WTC11 (cell line): ENCODE results near the gene ZNF470. TPM values are rescaled to one million over a fixed set of nuclear protein-coding genes. Genes with fewer than 3 reads are reported as not detected.
A peak's percentile ranks its signal among the peaks of the same experiment; 100 is the strongest.

Experiments used
- ATAC-seq: fragments of 200-7000 bp; cut with Tn5 transposase; 2 replicates; pipeline ENCODE4 v1.10.0; 2021; ENCODE audit warnings: mild to moderate bottlenecking, moderate library complexity
- CTCF ChIA-PET: fragments of 300-600 bp; sonication (Branson Sonifier 250); formaldehyde crosslinking; loops from one replicate; lab custom pipeline; 2021; ENCODE audit warnings: antibody characterized with exemption; lab: Charles Lee
- POLR2A ChIA-PET: fragments of 350-600 bp; sonication (Branson Sonifier 250); formaldehyde crosslinking; loops from one replicate; lab custom pipeline; 2021; ENCODE audit warnings: antibody characterized with exemption; lab: Charles Lee
- DNase-seq: peaks from one replicate; pipeline ENCODE4 v3.0.0; 2021; ENCODE audit warnings: low spot score
- H3K27ac Mint-ChIP-seq: 2 replicates; pipeline ENCODE4 v1.8.0; 2021; ENCODE audit warnings: mixed read lengths
- H3K27me3 Mint-ChIP-seq: 2 replicates; pipeline ENCODE4 v1.8.0; 2021; ENCODE audit warnings: low read depth, mild to moderate bottlenecking, moderate library complexity, mixed read lengths
- H3K36me3 Mint-ChIP-seq: 2 replicates; pipeline ENCODE4 v1.8.0; 2021; ENCODE audit warnings: mixed read lengths
- H3K4me1 Mint-ChIP-seq: 2 replicates; pipeline ENCODE4 v1.8.0; 2022; ENCODE audit warnings: mixed read lengths
- H3K4me3 Mint-ChIP-seq: 2 replicates; pipeline ENCODE4 v1.8.0; 2021; ENCODE audit warnings: mild to moderate bottlenecking, moderate library complexity, mixed read lengths
- H3K9me3 Mint-ChIP-seq: 2 replicates; pipeline ENCODE4 v1.8.0; 2021; ENCODE audit warnings: mixed read lengths
- CBFB ChIP-seq: sonication (generic); formaldehyde crosslinking; IDR thresholded peaks from 2 replicates; pipeline ENCODE4 v1.8.1; 2022; ENCODE audit warnings: mild to moderate bottlenecking, low read depth, missing genetic modification reagents
- FOXJ3 ChIP-seq: sonication (generic); formaldehyde crosslinking; IDR thresholded peaks from 2 replicates; pipeline ENCODE4 v1.9.0; 2021; ENCODE audit warnings: missing genetic modification reagents, mild to moderate bottlenecking, borderline replicate concordance
- NFATC4 ChIP-seq: fragments of 250-450 bp; sonication (Bioruptor Pico); IDR thresholded peaks from 2 replicates; pipeline ENCODE4 v1.9.0; 2021; ENCODE audit warnings: mild to moderate bottlenecking
- NFYB ChIP-seq: sonication (generic); formaldehyde crosslinking; conservative IDR thresholded peaks from 2 replicates; pipeline ENCODE4 v1.8.0; 2022; ENCODE audit warnings: low read depth, missing genetic modification reagents
- PRRX2 ChIP-seq: fragments of 250-450 bp; sonication (Bioruptor Pico); IDR thresholded peaks from 2 replicates; pipeline ENCODE4 v1.8.0; 2021; ENCODE audit warnings: mild to moderate bottlenecking
- STAT6 ChIP-seq: sonication (generic); formaldehyde crosslinking; conservative IDR thresholded peaks from 2 replicates; pipeline ENCODE4 v1.8.1; 2023; ENCODE audit warnings: mild to moderate bottlenecking, low read depth, missing genetic modification reagents, moderate library complexity
- TEAD1 ChIP-seq: sonication (generic); formaldehyde crosslinking; IDR thresholded peaks from 2 replicates; pipeline ENCODE4 v1.8.0; 2022; ENCODE audit warnings: mild to moderate bottlenecking, missing genetic modification reagents
- TP53 ChIP-seq: sonication (generic); formaldehyde crosslinking; IDR thresholded peaks from 2 replicates; pipeline ENCODE4 v1.8.1; 2023; ENCODE audit warnings: mild to moderate bottlenecking, missing genetic modification reagents
- USF2 ChIP-seq: sonication (generic); formaldehyde crosslinking; IDR thresholded peaks from 2 replicates; pipeline ENCODE4 v1.8.1; 2023; ENCODE audit warnings: mild to moderate bottlenecking, missing genetic modification reagents, moderate library complexity
- ZBTB43 ChIP-seq: sonication (generic); formaldehyde crosslinking; IDR thresholded peaks from 2 replicates; pipeline ENCODE4 v1.8.1; 2023; ENCODE audit warnings: mild to moderate bottlenecking, missing genetic modification reagents
- ZNF512 ChIP-seq: sonication (generic); formaldehyde crosslinking; IDR thresholded peaks from 2 replicates; pipeline ENCODE4 v1.8.1; 2022; ENCODE audit warnings: missing genetic modification reagents, borderline replicate concordance
- total RNA-seq: library from RNA; stranded (reverse); gene quantifications from 3 replicates; pipeline ENCODE4 v1.2.3, GENCODE V29; 2021
- TF ChIP-seq, protein P1 (sequence below): fragments of 250-450 bp; sonication (Bioruptor Pico); IDR thresholded peaks from 2 replicates; pipeline ENCODE4 v1.9.0; 2021; ENCODE audit warnings: mild to moderate bottlenecking

The ZNF470 gene
- total RNA-seq, 1 experiment from 2014 or later: 6.5 TPM

GRCh38 chr19:56566904-56567273 lies 379 bp upstream of the ZNF470 start:
- ChIA-PET POLR2A (no interaction called here), CTCF (interaction anchor here (1.0 kb wide), 1 partner anchor 257 kb away, joined by 3 read pairs; no protein-coding TSS in a partner anchor)
- ATAC-seq (peak; percentile 56), DNase-seq (peak; percentile 44)
- H3K4me1 Mint-ChIP-seq: peaks cover 4% of the 10 kb centered on the region
- H3K36me3 Mint-ChIP-seq: peaks cover 65% of the 10 kb centered on the region
- no peak for TF ChIP-seq CBFB (CRISPR knock-in tag)
- no peak for TF ChIP-seq FOXJ3 (CRISPR knock-in tag)
- peaks cover 65% of the 10 kb centered on the region for H3K9me3 Mint-ChIP-seq
- H3K27ac Mint-ChIP-seq: no peak overlapping the region
- peak overlapping the region; percentile 97 for H3K4me3 Mint-ChIP-seq
- H3K27me3 Mint-ChIP-seq: peaks cover 6% of the 10 kb centered on the region

DNA sequence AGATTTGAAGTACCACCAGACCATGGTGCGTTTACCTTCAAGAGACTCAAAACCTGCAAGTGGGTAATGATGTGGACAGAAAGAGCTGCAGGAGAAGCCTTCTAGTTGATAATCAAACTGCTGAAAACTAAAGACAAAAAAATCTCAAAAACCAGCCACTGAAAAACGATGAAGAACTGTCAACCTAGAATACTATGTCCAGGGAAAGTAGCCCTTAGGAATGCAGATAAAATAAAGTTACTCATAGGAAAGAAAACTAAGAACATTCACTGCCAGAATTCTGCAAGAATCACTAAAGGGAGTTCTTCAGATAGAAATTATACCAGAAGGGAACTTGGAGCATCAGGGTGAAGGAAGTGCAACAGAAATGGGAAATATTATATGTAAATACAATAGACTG lies 5.3 kb downstream of the ZNF470 start:
- peaks cover 4% of the 10 kb centered on the region for H3K4me1 Mint-ChIP-seq
- H3K36me3 Mint-ChIP-seq: peaks cover 86% of the 10 kb centered on the region
- peaks cover 5% of the 10 kb centered on the region for H3K27me3 Mint-ChIP-seq
- H3K27ac Mint-ChIP-seq: no peak overlapping the region
- no peak overlapping the region for H3K4me3 Mint-ChIP-seq
- POLR2A ChIA-PET: no interaction called here
- DNase-seq (no peak), ATAC-seq (no peak)
- no peak for TF ChIP-seq TP53 (CRISPR knock-in tag)
- no peak for TF ChIP-seq USF2 (CRISPR knock-in tag)
- TF ChIP-seq, protein P1, sequence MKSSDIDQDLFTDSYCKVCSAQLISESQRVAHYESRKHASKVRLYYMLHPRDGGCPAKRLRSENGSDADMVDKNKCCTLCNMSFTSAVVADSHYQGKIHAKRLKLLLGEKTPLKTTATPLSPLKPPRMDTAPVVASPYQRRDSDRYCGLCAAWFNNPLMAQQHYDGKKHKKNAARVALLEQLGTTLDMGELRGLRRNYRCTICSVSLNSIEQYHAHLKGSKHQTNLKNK (CRISPR knock-in tag): no peak
- no peak for TF ChIP-seq STAT6 (CRISPR knock-in tag)
- no peak for TF ChIP-seq NFATC4 (CRISPR knock-in tag)
- TF ChIP-seq NFYB: no peak
- TF ChIP-seq ZBTB43 (CRISPR knock-in tag): no peak
- no peak for TF ChIP-seq CBFB (CRISPR knock-in tag)
- CTCF ChIA-PET: no interaction called here
- peaks cover 76% of the 10 kb centered on the region for H3K9me3 Mint-ChIP-seq

- Mint-ChIP-seq H3K36me3 (peaks cover 91% of the 10 kb centered on the region), H3K4me1 (no peaks in the 10 kb centered on the region), H3K9me3 (peaks cover 85% of the 10 kb centered on the region), H3K4me3 (no peak overlapping the region), H3K27me3 (peaks cover 5% of the 10 kb centered on the region), H3K27ac (no peak overlapping the region)
- ATAC-seq (no peak), DNase-seq (no peak)
- ChIA-PET POLR2A (no interaction called here), CTCF (no interaction called here)
- TF ChIP-seq PRRX2 (CRISPR knock-in tag) (no peak), ZNF512 (no peak), NFYB (no peak), TEAD1 (CRISPR knock-in tag) (no peak)
These were observed 6.6 kb downstream of the ZNF470 start for GRCh38 chr19:56573914-56574313.
